ENCODE measurements around the gene ABLIM3.

Gene ABLIM3

DNA sequence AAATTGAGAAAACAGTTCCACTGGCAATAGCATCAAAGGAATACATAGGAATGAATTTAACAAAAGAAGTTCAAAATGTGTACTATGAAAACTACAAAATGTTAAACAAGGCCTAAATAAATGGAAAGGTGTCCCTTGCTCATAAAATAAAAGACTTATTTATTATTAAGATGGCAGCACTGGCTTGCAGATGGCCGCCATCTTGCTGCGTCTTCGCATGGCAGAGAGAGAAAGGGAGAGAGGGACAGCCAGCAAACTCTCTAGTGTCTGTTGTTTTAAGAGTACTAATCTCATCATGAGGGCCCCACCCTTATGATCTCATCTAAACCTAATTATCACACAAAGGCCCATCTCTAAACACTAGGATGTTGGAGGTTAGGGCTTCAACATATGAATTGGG lies 47.1 kb downstream of the ABLIM3 start:
- no peak for DNase-seq

DNA sequence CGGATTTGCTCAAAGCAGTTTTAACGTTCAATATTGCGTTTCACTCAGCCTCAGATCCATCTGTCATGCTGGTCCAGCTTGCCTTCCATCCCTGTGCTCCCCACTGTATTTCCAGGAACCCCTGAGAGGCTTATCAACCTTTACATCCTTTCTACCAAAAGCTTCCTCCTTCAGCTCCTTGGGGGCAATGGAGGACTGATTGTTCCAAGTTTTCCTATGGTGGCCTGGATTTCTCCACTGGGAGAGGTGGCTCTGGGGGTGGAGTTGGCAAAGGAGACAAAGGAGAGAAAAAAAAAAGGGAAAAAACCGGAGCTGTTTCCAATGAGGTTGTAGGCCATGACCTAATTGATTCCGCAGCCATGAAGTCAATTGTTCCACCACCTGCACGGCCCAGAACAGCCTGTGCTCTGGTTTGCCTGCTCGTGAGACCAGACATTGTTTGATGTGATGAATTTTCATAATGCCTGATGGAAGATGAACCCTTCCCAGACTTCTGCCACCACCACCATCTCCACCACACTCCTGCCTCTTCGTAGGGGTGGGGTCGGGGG lies 54.1 kb downstream of the ABLIM3 start:
- DNase-seq, result peak in 1 of 14 donors; percentile 53

DNA sequence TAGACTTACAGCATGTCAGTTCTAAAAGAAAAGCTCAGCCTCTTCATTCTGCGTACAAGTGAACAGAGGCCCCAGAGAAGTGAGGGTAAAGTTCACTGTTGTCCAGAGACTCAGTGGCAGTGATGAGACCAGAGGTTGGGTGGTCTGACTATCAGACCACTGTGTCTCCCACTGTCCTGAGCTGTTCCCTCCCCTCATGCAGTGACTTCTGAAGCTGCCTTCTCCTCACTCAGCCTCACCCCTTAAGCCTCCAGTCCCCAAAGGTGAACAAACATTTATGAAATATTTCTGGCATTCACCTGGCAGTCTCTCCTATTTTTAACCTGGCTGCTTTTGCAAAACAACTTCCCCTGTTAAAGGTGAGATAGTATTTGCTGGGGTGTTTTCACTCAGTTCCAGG lies 54.7 kb downstream of the ABLIM3 start:
- DNase-seq, result no peak

DNA sequence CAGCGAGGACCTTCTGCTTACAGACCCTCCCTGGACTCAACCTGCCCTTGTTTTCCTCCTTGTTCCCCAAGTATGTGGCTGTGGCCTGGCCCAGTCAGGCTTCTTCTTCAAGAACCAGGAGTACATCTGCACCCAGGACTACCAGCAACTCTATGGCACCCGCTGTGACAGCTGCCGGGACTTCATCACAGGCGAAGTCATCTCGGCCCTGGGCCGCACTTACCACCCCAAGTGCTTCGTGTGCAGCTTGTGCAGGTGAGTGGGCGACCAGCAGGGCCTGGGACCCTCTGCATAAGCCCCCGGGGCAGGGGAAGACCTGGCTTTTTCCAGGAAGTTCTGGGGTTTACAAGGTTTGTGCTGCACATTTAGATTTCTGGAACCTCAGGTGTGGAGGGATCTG lies 56.9 kb downstream of the ABLIM3 start:
- DNase-seq, result no peak

DNA sequence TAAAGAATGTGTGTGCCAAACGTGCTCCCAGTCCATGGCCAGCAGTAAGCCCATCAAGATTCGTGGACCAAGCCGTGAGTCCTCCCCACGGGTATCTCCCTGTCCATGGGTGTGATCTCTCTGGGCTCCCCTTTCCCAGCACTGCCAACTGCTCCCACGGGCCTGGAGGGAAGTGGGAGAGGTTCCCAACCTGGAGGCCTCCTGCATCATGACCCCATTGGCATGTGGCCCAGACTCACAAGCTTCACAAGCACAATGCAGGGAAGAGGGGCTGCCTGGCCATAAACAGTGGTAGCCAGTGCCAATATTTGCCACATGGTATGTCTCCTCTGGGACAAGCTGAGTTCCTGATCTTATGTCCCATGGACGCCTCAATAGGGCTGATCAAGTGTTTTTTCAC lies 59.1 kb downstream of the ABLIM3 start:
- DNase-seq, result no peak

DNA sequence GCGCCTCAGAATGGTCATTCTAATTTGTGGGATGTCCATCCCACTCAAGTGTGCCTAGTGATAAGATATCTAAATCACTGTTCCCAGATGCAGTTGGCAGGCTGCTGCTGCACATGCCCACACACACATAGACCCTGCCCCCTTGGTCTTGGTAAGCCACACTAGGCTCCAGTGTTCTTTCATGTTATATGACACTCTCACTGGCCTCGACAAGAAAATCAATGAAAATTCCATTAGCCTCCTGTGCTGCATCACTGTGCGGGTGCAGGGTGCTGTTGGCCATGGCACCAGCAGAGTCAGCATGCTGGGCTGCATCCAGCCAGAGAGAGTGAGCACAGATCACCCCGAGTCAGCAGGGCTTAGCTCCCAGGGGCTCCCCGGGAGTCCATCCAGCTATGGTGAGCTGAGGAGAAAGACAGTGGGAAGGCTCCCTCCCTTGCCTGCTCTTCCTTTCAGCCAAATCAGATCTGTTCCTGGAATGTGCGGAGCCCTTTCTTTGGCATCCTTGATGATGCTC lies 59.9 kb downstream of the ABLIM3 start:
- DNase-seq, result no peak

DNA sequence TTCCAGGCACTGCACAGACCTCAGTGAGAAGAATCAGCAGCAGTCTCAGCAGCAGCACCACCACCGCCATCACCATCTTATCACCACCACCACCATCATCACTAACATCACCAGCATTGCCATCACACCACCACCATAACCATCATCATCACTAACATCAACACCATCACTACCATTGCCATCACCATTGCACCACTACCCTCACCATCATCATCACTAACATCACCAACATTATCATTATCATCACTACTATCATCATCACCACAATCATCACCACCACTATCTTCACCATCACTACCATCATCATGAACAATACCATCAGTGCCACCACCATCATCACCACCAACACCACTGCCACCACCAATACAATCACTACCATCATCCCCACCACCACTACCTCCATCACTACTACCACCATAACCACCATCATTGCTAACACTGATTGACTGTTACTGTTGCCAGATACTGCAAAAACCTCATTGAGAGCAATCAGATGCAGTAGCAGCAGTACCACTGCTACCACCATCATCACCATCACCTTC lies 61.7 kb downstream of the ABLIM3 start:
- DNase-seq, result no peak

DNA sequence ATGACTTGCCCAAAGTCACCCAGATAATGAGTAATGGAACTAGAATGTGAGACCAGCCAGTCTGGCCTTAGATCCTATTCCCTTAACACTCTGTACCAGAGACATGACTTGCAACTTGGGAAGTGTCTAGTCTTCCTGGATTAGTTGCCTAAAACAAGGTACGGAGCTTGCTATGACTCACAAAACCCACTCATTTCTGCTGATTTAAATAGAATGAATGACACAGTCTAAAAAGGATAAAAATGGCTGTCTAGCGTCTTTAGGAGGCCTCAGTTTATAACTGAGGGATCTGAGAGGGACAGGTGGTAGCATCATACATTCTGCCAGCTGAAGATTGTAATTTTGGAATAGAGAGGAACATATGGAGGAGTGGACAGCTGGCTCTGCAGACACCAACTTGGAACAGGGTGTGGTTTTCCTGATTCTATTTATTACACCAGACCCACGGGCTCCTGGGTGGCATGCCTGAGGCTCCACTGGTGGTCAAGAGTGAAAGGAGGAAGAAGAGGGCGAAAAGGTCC lies 62.7 kb downstream of the ABLIM3 start:
- DNase-seq, result peak in 1 of 14 donors; percentile 26

DNA sequence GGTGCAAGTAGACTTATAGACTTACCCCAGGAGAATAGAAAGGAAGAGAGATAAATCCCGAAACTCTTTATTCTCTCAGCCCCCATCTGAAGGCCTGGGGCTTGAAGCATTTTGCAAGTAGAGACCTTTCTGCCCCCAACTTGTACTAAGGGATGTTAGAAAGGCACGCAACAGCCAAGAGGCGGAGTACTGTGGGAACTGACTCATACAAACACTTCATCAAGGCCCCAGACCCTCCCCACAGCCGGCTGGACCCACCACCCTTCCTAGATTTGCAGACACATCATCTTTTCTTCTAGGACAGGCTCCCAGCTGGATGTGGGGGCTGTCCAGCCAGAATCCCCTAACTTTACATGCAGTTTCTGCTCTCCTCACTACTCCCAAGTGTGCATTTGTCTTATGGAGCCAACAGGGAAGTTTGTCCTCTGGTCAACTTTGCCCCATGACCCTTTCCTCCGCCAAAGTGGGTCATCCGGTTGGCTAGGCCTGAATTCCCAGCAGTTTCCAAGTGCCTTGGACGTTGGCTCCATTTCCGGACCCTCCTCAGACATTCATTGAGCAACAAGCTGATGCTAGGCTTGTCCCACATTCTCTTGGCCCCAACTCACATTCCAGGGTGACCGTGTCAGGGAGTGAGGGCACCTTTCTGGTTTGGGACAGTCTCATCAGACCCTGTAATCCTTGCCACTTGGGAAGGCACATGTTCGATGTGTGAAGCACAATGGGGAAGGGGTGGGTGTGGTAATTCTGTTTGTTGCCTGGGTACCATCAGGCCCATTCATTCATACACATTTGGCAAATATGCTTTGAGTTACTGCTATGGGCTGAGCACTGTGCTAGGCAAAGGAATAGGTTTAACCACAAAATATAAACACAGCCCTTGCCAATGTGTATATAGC lies 64.6 kb downstream of the ABLIM3 start:
- DNase-seq, result peak in 3 of 14 donors; percentile 30 to 63 (median 36)

DNA sequence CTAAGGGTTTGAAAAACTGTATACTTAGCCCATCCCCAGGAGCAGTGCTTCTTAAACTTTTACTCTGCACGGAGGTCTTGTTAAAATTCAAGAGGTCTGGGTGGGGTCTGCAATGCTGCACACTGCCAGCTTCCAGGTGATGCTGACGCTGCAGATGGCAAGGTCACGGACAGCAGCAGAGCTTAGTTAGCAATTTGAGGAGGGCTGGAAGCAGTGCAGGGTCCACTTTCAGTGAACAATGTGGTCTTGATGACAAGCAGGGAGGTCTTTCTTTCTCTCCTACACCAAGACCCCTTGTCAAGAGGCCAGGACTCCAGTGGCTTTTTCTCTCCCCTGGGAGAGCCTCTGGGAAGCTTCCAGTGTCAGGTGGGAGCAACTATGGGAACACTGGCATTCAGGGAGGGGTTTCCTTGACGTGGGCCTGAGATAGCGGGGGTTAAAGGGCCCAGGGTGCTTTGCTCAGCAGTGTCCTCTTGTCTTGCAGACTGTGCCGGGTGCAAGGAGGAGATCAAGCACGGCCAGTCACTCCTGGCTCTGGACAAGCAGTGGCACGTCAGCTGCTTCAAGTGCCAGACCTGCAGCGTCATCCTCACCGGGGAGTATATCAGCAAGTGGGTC lies 65.3 kb downstream of the ABLIM3 start:
- no peak for DNase-seq

DNA sequence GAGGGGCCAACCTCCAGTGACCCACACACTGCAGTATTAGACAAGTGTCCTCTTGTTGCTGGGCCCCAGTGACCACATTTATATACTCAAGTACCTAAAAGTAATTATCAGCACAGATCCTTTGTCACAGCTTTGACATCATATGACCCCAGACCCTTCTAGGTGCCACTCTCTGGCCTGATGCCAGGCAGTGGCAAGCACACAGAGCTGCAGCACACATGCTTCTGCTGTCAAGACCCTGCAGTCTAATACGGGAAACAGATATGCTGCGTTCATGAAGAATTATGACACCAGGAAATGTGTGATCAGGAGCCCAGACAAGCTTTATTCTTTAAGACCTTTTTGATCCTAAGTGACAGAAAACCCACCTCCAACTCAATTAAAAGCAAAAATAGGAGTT lies 66.5 kb downstream of the ABLIM3 start:
- no peak for DNase-seq

DNA sequence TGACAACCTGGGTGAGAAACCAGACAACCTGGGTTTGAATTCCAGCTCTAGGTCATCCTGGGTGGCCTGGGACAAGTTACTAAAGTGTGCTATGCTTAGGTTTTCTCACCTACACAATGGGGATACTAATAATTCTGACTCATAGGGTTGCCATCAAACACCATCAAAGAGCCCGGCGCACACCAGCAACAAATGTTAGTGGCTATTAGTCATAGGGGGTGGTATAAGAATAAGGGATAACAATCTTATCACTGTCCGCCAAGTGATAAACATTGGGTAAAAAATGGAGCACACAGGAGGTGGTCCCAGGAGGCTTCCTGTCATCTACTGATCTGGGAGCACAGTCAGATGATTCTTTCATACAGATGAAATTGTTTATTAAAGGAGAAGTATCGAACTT lies 68.9 kb downstream of the ABLIM3 start:
- no peak for DNase-seq

DNA sequence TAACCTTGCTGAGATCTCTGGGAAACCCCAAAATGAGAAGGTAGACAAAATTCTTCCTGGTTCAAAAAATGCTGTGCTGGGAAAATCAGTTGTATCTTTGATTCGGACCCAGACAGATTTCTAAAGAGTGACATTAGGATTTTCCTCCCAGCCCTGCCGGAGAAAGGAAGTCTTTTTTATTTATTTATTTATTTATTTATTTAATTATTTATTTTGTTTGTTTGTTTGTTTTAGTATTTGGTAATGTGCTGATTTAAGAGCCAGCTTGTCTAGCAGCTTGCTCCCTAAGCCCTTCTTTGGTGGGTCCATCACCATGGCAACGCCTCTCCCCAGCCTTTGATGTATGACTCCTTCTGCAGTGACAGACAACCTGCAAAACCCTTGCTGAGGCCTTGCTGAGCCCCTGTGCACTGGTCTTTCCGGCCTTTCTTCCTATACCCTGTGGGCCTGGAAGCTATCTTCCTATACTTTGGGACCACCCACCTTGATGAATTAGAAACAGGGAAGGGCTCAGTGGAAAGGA lies 69.7 kb downstream of the ABLIM3 start:
- no peak for DNase-seq

DNA sequence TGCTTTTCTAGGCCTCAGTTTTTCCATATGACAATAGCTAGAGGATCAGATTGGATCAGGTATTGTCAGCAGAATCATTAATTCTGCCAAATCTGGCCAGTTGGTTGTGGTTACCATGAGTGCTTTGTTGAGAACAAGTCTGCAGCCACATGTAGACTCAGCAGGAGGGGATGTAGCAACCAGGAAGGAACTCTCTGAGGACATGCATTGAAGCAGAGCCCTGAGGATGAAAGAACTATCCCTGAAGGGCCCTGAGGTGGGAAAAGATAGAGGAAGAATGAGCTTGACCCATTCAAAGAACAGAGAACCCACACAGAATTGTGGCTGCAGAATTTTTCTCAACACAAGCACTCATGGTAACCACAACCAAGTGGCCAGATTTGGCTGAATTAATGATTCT lies 70.3 kb downstream of the ABLIM3 start:
- DNase-seq, result no peak

DNA sequence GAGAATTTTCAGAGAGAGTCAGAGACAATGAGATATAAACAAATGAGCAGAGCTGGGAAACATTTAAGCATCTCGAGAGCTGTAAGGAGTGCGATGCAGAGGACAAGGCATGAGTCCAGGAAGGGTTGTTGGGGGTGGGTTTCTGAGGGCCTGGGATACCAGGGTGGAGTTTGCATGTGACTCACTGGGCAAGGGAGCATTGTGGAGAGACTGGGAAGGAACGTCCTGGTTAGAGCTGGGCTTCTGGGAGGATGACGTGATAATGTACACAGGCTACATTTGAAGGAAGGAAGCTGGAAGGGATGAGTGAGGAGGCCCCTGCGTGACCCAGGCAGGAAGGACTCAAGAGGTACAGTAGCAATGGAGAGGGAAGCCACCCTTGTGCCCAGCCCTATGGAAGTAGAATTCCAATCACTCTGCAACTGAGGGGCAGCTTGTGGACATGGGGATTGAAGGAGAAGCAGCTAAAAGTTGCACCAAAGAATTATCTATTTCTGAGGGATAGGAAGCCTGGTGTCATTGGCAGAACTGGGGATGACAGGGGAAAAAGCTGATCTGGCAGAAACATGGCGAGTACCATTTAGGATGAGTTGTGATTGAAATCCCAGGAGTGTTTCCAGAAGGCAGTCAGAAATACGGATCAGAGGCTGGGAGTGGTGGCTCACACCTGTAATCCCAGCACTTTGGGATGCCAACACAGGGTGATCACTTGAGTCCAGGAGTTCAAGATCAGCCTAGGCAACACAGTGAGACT lies 71.1 kb downstream of the ABLIM3 start:
- DNase-seq, result no peak

DNA sequence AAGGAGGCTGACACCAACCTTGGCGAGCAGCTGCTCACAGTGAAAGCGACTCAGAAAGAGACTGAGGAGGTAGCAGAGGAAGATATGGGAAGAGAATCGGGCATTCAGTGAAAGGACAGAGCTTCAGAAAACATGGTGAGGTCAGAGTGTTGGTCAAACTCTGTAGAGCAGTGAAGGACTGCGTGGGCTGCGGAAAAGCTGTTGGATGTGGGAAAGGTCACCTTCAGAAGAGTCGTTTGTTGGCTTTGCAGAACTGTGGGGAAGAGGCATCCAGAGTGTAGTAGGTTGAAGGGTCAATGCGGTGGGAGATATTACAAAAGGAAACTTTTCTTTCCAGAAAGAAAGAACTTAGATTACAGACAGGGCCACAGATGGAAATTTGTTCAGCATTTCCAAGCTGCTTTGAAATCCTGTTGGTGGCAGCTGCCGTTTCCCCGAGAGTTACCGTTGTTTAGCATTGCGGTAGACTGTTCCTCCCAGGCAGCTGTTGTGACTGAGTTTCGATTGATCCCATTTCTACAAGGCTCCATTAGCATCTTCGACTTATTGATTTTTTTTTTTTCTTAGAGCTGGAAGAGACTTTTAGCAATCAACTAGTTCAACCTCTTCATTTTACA lies 72.1 kb downstream of the ABLIM3 start:
- DNase-seq, result no peak

DNA sequence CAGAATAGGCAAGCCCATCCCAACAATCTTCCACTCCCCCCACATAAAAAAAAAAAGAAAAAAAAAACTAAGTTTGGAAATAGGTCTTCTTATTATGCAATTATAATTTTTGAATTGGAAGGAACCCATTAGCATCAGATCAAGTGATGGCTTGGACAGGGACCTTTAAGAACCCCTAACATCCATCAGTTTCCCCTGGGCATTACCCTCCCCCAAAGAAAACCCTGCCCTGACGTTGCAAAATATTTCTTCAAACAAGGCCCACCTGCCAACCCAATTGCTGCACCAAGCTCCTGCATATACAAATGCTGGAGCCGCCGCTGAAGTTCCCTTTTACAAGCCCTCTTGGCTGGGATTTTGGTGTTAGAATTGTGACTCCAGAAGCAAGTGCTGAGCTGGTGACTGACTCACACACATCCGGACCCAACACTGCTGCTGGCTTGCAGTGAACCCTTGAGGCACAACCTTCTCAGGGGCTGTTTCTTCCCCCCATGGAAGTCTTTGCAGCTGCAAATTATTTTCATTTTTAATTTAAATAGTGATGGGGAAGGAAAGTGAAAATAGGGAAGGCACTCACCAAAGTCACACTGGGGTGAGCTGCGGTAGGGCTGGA lies 74.3 kb downstream of the ABLIM3 start:
- peak in 1 of 14 donors; percentile 7 for DNase-seq

DNA sequence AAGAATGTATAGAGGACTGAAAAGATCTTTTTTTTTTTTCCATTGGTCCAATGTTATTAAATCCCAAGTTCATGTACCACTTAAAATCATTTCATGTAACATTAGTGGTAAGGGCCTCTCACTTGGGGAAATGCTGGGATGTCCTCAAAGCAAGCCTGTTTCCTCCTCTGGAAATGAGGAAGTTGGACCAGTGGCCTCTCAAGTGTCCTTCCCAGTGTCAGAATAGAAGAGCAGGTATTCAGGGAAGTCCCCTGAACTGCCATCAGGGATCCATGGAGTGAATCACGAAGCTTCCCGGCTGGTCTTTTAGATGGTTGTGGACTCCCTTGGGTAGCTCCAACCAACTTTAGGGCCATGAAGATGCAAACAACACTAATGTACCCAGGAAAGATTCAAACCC lies 75.2 kb downstream of the ABLIM3 start:
- no peak for DNase-seq

DNA sequence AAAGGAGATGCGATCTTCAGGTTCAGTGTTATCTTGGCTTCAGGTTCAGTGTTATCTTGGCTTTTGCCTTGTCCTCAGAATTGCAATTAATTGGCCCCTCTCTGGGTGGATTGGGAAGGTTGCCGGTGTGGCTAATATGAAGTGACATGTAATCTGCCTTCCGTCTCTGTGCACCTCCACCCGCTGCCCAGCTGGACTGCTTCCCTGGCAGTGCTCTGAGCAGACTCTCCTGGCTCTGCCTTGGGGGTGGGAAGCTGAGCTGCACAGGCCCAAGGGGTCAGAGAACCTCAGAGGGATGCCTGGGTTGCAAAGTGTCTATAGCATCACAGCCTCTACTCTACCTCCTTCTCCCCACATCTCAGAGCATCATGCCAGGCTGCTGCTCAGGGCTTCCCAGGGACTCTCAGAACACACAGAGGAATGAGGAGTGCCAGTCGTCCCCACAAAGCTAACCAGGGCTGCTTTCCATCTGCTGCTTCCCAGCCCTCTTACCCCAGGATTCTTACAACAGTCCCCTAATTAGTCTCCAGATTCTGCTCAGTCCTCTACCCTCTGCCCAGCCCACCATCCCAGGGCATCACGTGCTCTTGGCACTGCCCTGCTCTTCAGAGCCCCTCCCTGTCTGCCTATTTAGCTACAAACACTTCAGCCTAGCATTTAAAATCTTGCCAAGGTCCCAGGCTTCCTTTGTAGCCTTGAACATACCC lies 76.0 kb downstream of the ABLIM3 start:
- DNase-seq, result peak in 1 of 14 donors; percentile 95

DNA sequence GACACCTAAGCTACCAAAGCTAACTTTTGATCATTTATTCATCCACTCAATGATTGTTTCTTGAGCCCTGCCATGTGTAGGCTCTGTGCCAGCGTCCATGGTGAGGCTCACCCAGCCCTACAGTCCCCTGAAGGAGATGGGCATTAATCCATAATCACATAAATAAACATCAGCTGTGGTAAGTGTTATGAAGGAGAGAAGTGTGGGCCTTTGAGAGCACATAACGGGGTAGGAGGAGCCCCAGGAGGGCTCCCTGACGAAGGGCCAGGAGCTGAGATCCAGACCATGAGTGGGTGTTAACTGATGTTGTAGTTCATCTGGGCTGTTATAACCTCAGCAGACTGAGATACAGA lies 76.5 kb downstream of the ABLIM3 start:
- no peak for DNase-seq

DNA sequence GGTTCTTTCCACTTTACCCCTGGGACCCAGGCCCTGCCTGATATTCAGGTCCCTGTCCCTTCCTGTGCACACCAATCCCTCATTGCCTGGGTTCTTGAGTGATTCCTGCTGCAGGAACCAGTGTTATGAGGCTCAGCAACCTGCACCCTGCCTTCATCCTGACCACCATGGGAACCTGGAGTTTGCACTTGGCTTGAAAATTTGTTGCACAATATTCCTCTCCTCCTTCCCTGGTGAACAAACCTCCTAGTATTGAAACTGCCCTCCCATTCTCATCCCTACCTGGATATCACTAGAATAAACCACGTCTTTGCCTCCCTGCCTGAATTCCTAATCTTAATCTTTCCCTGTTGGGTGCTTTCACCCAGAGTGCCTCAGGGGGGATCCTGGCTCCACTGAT lies 78.3 kb downstream of the ABLIM3 start:
- DNase-seq, result no peak
